ENCODE measurements around the gene ATR.

DNA sequence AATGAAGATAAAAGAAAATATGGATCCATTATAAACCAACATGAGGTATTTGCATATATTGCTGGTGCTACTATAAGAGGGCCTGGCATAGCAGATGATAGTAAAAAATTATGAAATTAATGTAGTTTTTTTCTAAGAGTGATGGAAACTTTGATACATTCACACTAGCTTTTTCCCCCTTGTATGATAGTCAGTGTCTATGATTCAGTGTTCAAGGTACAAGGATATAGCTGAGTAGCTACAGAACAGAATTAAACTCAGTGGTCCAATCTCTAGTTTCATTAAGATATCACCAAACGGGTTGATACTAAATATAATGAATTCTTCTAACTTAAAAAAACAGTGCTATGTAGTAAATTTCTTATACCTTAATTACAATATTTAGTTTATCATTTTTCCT is 80.8 kb downstream of the ATR start:
- no peak for TF ChIP-seq ZZZ3 (IDR thresholded peaks at IDR 0.05)
- no peak for TF ChIP-seq ETV6 (IDR thresholded peaks at IDR 0.05; ENCODE audit: borderline replicate concordance in 1 of 2, low read depth in 2 of 2, low read length in 1 of 2)
- no peak for TF ChIP-seq ETV6 (CRISPR knock-in tag; IDR thresholded peaks at IDR 0.05; ENCODE audit: borderline replicate concordance)
- TF ChIP-seq ZBTB8A (IDR thresholded peaks at IDR 0.05; ENCODE audit: partially characterized antibody) = no peak
- TF ChIP-seq ARNT (IDR thresholded peaks at IDR 0.05) = no peak
